Endothelial cell of umbilical vein (primary cell): Measurements from ENCODE around the gene RNF19B. TPM values are rescaled to one million over a fixed set of nuclear protein-coding genes. Genes with fewer than 3 reads are reported as not detected.

ENCODE experiments used
- BruUV-seq: library from RNA; stranded (reverse); fragments of 400-500 nt; replicated peaks from 2 replicates; lab custom pipeline; 2021; lab: Mats Ljungman, UMichigan
- CTCF ChIA-PET: fragments of 300-600, 350-600 bp; sonication (Branson Sonifier 250); formaldehyde crosslinking; loops from one replicate; lab custom pipeline; 2021; ENCODE audit warnings: antibody characterized with exemption, inconsistent platforms; lab: Charles Lee
- POLR2A ChIA-PET: fragments of 300-600, 350-600 bp; sonication (Branson Sonifier 250); formaldehyde crosslinking; loops from one replicate; lab custom pipeline; 2021; ENCODE audit warnings: antibody characterized with exemption, inconsistent platforms; lab: Charles Lee
- DNase-seq: peaks from one replicate; pipeline ENCODE4 v3.0.0-alpha.2; 2011; ENCODE audit warnings: low read depth, low spot score
- FAIRE-seq: peaks from 2 replicates; lab custom pipeline; 2011; peaks lifted over from hg19 to GRCh38; lab: Jason Lieb, UNC
- H2AFZ ChIP-seq: 2 replicates; pipeline ENCODE4 v1.6.0; 2012; ENCODE audit warnings: low read depth, low read length, control low read depth, inconsistent platforms
- H3K27ac ChIP-seq: 2 replicates; pipeline ENCODE4 v1.5.1; 2011; ENCODE audit warnings: low read depth, mild to moderate bottlenecking, control low read depth, low read length, moderate library complexity; ENCODE audit not compliant: insufficient read depth
- H3K27me3 ChIP-seq, 2 experiments: 2 replicates each; pipeline versions ENCODE4 v1.6.0 to v1.6.1; 2011; ENCODE audit warnings: low read length in 2 of 2, mixed read lengths in 1 of 2; ENCODE audit not compliant: control insufficient read depth in 2 of 2, insufficient read depth in 2 of 2
- H3K36me3 ChIP-seq, 2 experiments: 2 replicates in 1 of 2; 3 replicates in 1 of 2; pipeline ENCODE4 v1.5.1; 2011; ENCODE audit warnings: low read length in 2 of 2, mild to moderate bottlenecking in 1 of 2, moderate library complexity in 1 of 2; ENCODE audit not compliant: control insufficient read depth in 2 of 2, insufficient read depth in 2 of 2; ENCODE audit errors: extremely low read depth in 1 of 2
- H3K4me1 ChIP-seq: 3 replicates; pipeline ENCODE4 v1.5.1; 2011; ENCODE audit warnings: mild to moderate bottlenecking, low read length; ENCODE audit not compliant: control insufficient read depth, insufficient read depth; ENCODE audit errors: extremely low read depth
- H3K4me2 ChIP-seq: 2 replicates; pipeline ENCODE4 v1.6.1; 2011; ENCODE audit warnings: low read length, control low read depth, mixed read lengths; ENCODE audit not compliant: insufficient read depth
- H3K4me3 ChIP-seq, 3 experiments: fragments of 200-600 bp in 1 of 3; sonication (generic), shearing (Covaris generic) in 1 of 3; replicated peaks in 1 of 3; 2 replicates each; pipeline ENCODE4 v1.5.1; 2011 to 2016; ENCODE audit warnings: control low read depth in 3 of 3, low read length in 3 of 3, mild to moderate bottlenecking in 2 of 3, inconsistent platforms in 1 of 3, low read depth in 1 of 3, moderate library complexity in 1 of 3; ENCODE audit not compliant: insufficient read depth in 1 of 3
- H3K79me2 ChIP-seq: 2 replicates; pipeline ENCODE4 v1.6.0; 2012; ENCODE audit warnings: low read length, inconsistent platforms; ENCODE audit not compliant: control insufficient read depth, insufficient read depth
- H3K9ac ChIP-seq: replicated peaks from 2 replicates; pipeline ENCODE3; 2011; ENCODE audit warnings: low read length, control low read depth; ENCODE audit not compliant: insufficient read depth; ENCODE audit errors: extremely low read depth
- H3K9me1 ChIP-seq: replicated peaks from 3 replicates; pipeline ENCODE4 v1.6.0; 2011; ENCODE audit warnings: mild to moderate bottlenecking, low read length; ENCODE audit not compliant: control insufficient read depth, insufficient read depth; ENCODE audit errors: extremely low read depth
- H3K9me3 ChIP-seq: replicated peaks from 2 replicates; pipeline ENCODE4 v1.5.1; 2012; ENCODE audit warnings: low read length, inconsistent platforms; ENCODE audit not compliant: control insufficient read depth, insufficient read depth
- H4K20me1 ChIP-seq: replicated peaks from 2 replicates; pipeline ENCODE3; 2011; ENCODE audit warnings: mild to moderate bottlenecking, low read length; ENCODE audit not compliant: control insufficient read depth, insufficient read depth; ENCODE audit errors: extremely low read depth
- CTCF ChIP-seq, 2 donors: IDR thresholded peaks; 1 replicate in 1 of 2; 2 replicates in 1 of 2; pipeline ENCODE4 v1.5.1; 2011; ENCODE audit warnings: low read length in 2 of 2, mild to moderate bottlenecking in 2 of 2, moderate library complexity in 2 of 2, control low read depth in 1 of 2, inconsistent platforms in 1 of 2, low read depth in 1 of 2; ENCODE audit not compliant: insufficient read depth in 1 of 2; ENCODE audit errors: extremely low read depth in 1 of 2
- EZH2 ChIP-seq: IDR thresholded peaks from 2 replicates; pipeline ENCODE4 v1.6.1; 2012; ENCODE audit warnings: borderline replicate concordance, low read depth, mild to moderate bottlenecking, moderate library complexity, low read length, inconsistent platforms; ENCODE audit not compliant: severe bottlenecking
- FOS ChIP-seq: IDR thresholded peaks from 2 replicates; pipeline ENCODE4 v1.6.1; 2011; ENCODE audit warnings: mild to moderate bottlenecking, low read length, moderate library complexity, borderline replicate concordance; ENCODE audit not compliant: insufficient read depth
- GATA2 ChIP-seq: IDR thresholded peaks from 2 replicates; pipeline ENCODE4 v1.7.0; 2011; ENCODE audit warnings: low read depth, mild to moderate bottlenecking, moderate library complexity, mixed read lengths, low read length; ENCODE audit not compliant: insufficient read length, insufficient read depth
- JUN ChIP-seq: IDR thresholded peaks from 2 replicates; pipeline ENCODE4 v1.6.1; 2011; ENCODE audit warnings: borderline replicate concordance, low read depth; ENCODE audit not compliant: insufficient read length, insufficient read depth
- POLR2AphosphoS5 ChIP-seq: IDR thresholded peaks from 2 replicates; pipeline ENCODE4 v1.6.1; 2012; ENCODE audit warnings: low read depth, mild to moderate bottlenecking, control low read depth, low read length, moderate library complexity; ENCODE audit not compliant: insufficient read depth
- dilution Hi-C: fragments of 300-500 bp; cut with MboI; formaldehyde crosslinking; loops from one replicate; pipeline ENCODE4 v1.15.0; 2019; ENCODE audit warnings: low sequenced_read_pairs; ENCODE audit not compliant: extremely low pct_ligation_motif_present
- intact Hi-C: fragments of 100-400 bp; cut with micrococcal nuclease; formaldehyde crosslinking; loops from one replicate; pipeline ENCODE4 v1.10.0; 2022
- polyA plus RNA-seq, 4 experiments: library from polyadenylated mRNA; depleted of rRNA in 3 of 4; stranded (reverse) in 3 of 4; unstranded in 1 of 4; fragments of >200 nt; gene quantifications; 2 replicates each; pipeline versions ENCODE4 v1.2.1 to v1.2.3, GENCODE V29; 2011 to 2012; ENCODE audit warnings: missing spikeins in 1 of 4
- total RNA-seq: library from RNA; stranded (reverse); gene quantifications from 2 replicates; pipeline ENCODE4 v1.2.3, GENCODE V29; 2021

The RNF19B gene
- total and polyA plus RNA-seq, 2 donors (not counting 3 experiments of a cell fraction or from before 2014, with no cell fraction given), result 19.2 to 25.6 TPM

GRCh38 chr1:32981003-32981901, 16.6 kb upstream of the RNF19B start:
- ChIA-PET POLR2A (interaction anchor here (0.5 to 1.4 kb wide), 8 partner anchors 14 to 46 kb away, joined by 3 to 13 read pairs (median 4); partner anchors contain the start of gene RNF19B), CTCF (interaction anchor here (0.9 to 2.1 kb wide), 10 partner anchors 11 to 47 kb away, joined by 3 to 16 read pairs (median 5); partner anchors contain the start of gene RNF19B)
- DNase-seq (peak; percentile 96), FAIRE-seq (peak; percentile 98)
- Histone ChIP-seq H3K79me2 (no peaks in the 10 kb centered on the region), H3K9ac (peak overlapping the region; percentile 55), H4K20me1 (no peaks in the 10 kb centered on the region), H3K36me3 (no peaks in the 10 kb centered on the region), H2AFZ (no peak overlapping the region), H3K4me1 (peaks cover 27% of the 10 kb centered on the region), H3K4me2 (peak overlapping the region; percentile 51), H3K4me3 (no peak overlapping the region), H3K27me3 (no peaks in the 10 kb centered on the region), H3K9me1 (no peaks in the 10 kb centered on the region), H3K27ac (peak overlapping the region; percentile 88), H3K9me3 (no peaks in the 10 kb centered on the region)
- intact Hi-C loops, result loop anchor here (1.0 to 2.0 kb wide), 5 partner anchors 8 to 25 kb away; partner anchors contain the start of gene RNF19B
- dilution Hi-C loops, result no loop called here
- TF ChIP-seq EZH2 (no peak), JUN (peak; percentile 66), CTCF (IDR thresholded peaks at IDR 0.05; ENCODE audit: extremely low read depth in 1 of 2, insufficient read depth in 1 of 2, low read depth in 1 of 2, low read length in 2 of 2) (no peak), GATA2 (peak; percentile 37), POLR2AphosphoS5 (peak; percentile 94), FOS (peak; percentile 79)
- BruUV-seq, result TSS peak; percentile 100
